HG02981 (cell line): ENCODE measurements around the gene PLPPR2.
"Not testable (repeated sequence)": the region's sequence is repeated elsewhere in the genome, so short reads cannot be mapped to it uniquely, and the experiment has no call there.

Source experiments
- ATAC-seq: cut with Tn5 transposase; IDR thresholded peaks from one replicate; pipeline ENCODE4 v1.9.1; 2021; ENCODE audit warnings: mild to moderate bottlenecking, moderate library complexity; ENCODE audit not compliant: unreplicated experiment

PLPPR2 gene

GRCh38 chr19:11390933-11391680 lies 35.9 kb downstream of the PLPPR2 start:
- no peak for ATAC-seq

DNA sequence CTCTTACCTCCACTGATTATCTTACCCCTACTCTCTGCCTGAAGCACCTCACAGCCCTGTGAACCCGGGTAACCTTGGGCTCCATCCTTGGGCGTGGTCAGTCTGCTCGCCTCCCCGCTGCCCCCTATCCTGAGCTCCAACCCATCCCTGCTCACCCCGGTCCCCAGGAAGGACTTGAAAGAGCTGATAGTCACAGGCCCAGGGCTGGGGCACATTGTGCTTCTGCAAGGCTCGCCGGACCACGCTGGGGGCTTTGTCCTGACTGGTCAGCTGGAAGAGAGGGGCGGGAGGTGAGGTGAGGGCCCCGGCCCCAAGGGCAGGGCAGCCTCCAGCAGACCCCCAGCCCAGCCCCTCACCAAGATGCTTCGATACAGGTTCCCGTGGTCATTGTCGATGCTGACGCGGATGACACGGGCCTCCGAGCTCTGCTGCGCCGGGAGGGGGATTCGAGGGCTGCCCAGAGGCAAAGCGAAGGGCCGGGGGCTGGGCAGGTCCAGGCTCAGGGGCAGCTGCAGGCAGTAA lies 41.9 kb downstream of the PLPPR2 start:
- ATAC-seq: no peak

DNA sequence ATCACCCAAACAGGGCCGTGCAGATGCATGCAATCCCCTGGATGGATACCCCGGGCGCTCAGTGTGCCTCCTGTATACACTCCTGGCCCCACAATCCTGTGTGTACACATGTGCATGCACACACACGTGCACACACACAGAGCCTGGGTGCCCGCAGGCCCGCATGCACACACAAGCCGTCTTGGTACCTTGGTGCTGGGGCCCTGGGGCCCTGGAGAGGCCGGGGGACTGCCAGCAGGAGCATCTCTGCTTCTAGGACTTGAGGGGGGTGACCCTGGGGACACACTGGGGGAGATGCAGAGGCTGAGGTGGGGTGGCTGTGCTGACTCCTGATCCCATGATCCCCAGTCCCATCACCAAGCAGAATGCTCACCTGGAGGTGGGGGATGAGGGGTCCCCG lies 44.4 kb downstream of the PLPPR2 start:
- ATAC-seq: no peak

- no peak for ATAC-seq
Observed at GRCh38 chr19:11400798-11401197, 45.6 kb downstream of the PLPPR2 start.

GRCh38 chr19:11401808-11402543 lies 46.7 kb downstream of the PLPPR2 start:
- ATAC-seq: no peak

- no peak for ATAC-seq
Observed at GRCh38 chr19:11404588-11405222, 49.5 kb downstream of the PLPPR2 start.

DNA sequence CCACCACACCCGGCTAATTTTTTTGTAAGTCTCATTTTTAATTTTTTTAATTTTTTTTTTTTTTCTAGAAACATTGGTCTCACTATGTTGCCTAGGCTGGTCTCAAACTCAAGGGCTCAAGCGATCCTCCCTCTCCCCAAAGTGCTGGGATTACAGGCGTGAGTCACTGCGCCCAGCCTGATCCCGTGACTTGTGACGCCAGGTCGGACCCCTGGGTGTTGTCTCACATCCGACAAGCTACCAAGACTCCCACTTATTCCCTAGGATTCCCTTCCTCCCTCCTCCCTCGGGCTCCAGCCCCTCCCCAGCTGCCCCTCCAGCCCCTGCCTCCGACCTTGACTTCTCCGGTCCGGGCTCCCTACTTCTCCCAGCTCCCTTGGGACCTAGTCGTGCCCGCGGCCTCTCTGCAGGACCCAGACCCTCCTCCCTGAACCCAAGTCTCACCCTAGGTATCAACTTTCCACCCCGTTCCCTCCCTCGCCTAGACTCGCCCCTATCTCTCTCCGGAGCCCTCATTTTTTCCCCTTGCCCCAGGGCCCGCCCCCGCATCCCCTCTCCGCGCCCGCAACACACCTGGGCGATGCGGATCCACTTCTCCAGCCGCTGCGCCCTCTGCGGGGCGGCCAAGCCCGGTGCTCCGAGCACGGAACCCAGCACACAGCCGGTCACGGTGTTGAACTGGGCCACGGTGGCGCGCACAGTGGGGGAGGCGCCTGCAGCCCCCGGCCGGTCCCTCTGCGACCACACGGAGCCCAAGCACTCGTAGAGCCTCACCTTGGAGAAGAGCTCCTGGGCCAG lies 50.8 kb downstream of the PLPPR2 start:
- no peak for ATAC-seq

GRCh38 chr19:11406703-11407236 lies 51.5 kb downstream of the PLPPR2 start:
- ATAC-seq: not testable (repeated sequence)

GRCh38 chr19:11408591-11408990 lies 53.4 kb downstream of the PLPPR2 start:
- ATAC-seq: no peak

DNA sequence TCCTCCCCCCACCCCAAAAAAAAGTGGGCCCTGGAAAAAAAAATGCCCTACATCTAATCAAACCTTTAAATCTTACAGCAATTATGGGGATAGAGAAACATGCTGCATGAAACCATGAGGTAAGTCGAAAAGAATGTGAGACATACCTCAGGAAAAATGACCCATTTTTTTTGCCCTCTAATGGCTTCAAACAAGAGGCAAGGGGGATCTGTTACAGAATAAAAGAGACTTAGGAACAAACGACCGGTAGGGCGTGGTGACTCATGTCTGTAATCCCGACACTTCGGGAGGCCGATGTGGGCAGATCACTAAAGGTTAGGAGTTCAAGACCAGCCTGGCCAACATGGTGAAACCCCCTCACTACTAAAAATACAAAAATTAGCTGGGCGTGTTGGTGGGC lies 55.5 kb downstream of the PLPPR2 start:
- ATAC-seq: no peak

DNA sequence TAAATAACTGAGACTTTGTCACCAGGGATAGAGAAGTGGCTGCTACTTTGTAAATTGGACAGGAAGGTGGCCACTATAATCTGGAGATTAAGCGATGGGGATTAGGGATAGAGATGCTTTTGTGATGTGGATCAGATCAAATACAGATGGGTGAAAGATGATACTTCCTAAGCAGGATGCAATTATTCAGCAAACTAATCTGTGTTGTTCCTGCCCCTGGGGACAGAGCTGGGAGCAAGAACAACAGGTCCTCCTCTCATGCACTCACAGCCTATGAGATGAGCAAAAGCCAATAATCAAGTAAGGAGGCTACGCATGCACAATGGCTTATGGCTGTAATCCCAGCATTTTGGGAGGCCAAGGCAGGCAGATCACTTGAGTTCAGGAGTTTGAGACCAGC lies 59.3 kb downstream of the PLPPR2 start:
- no peak for ATAC-seq
